Thoracic aorta (tissue), 2 donors: ENCODE data around the gene LRP2. TPM values are rescaled to one million over a fixed set of nuclear protein-coding genes. Genes with fewer than 3 reads are reported as not detected.

Source experiments
- ATAC-seq: fragments of 150-250 bp; one replicate; pipeline ENCODE4 v1.8.0; 2017; ENCODE audit warnings: low read depth; ENCODE audit not compliant: insufficient number of reproducible peaks, low FRiP score
- DNase-seq: peaks from one replicate; pipeline ENCODE4 v3.0.0-alpha.2; 2020; ENCODE audit warnings: low spot score
- H3K27ac ChIP-seq, 2 donors: fragments of 200-600 bp; sonication (generic); 1 replicate in 1 of 2; 2 replicates in 1 of 2; pipeline ENCODE4 v1.5.1; 2016; ENCODE audit warnings: mild to moderate bottlenecking in 2 of 2, moderate library complexity in 2 of 2
- H3K27me3 ChIP-seq: fragments of 200-600 bp; sonication (generic); replicated peaks from 2 replicates; pipeline ENCODE4 v1.6.0; 2016; ENCODE audit warnings: mild to moderate bottlenecking; ENCODE audit not compliant: insufficient read depth
- H3K36me3 ChIP-seq: fragments of 200-600 bp; sonication (generic); one replicate; pipeline ENCODE4 v1.5.1; 2016
- H3K4me1 ChIP-seq, 2 donors: fragments of 200-600 bp; sonication (generic); 1 replicate in 1 of 2; 2 replicates in 1 of 2; pipeline versions ENCODE4 v1.5.1 to v1.6.0; 2016; ENCODE audit warnings: low read depth in 2 of 2, mild to moderate bottlenecking in 1 of 2; ENCODE audit not compliant: control insufficient read depth in 1 of 2
- H3K4me3 ChIP-seq: fragments of 200-600 bp; sonication (generic); 2 replicates; pipeline ENCODE4 v1.5.1; 2016; ENCODE audit warnings: mild to moderate bottlenecking
- H3K9me3 ChIP-seq: fragments of 200-600 bp; sonication (generic); 2 replicates; pipeline ENCODE4 v1.5.1; 2016
- total RNA-seq, 2 donors: library from RNA; depleted of rRNA; stranded (reverse); fragments of >200 nt; gene quantifications; one replicate each; pipeline versions ENCODE4 v1.1.0 to v1.2.3, GENCODE V29; 2016
- TF ChIP-seq, protein P1 (sequence below): fragments of 200-600 bp; sonication (generic); IDR thresholded peaks from one replicate; pipeline ENCODE4 v1.5.1; 2019; ENCODE audit warnings: antibody characterized with exemption

Gene LRP2
- total RNA-seq, 2 donors from 2014 or later: 0.07 to 0.14 TPM

DNA sequence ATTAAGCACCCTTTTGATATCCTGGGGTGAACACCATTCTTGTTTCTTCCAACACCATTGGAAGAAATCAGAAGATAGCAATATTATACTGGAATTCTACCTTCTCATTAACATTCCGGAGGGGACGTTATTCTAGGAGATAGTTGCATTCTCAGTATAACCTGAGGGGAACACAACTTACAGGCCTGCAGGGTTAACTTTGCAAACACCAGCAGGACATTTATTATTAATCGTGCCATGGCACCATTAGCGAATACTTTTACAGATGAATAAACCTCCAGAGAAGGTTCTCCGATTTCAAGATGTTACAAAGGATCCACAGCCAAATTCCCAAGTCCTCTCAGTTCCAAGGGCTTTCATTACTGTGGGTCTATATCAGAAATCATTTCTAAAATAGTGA lies 184.0 kb downstream of the LRP2 start:
- H3K9me3 ChIP-seq: no peaks in the 10 kb centered on the region
- no peaks in the 10 kb centered on the region for H3K4me1 ChIP-seq
- H3K36me3 ChIP-seq: no peaks in the 10 kb centered on the region
- no peak for DNase-seq
- TF ChIP-seq, protein P1, sequence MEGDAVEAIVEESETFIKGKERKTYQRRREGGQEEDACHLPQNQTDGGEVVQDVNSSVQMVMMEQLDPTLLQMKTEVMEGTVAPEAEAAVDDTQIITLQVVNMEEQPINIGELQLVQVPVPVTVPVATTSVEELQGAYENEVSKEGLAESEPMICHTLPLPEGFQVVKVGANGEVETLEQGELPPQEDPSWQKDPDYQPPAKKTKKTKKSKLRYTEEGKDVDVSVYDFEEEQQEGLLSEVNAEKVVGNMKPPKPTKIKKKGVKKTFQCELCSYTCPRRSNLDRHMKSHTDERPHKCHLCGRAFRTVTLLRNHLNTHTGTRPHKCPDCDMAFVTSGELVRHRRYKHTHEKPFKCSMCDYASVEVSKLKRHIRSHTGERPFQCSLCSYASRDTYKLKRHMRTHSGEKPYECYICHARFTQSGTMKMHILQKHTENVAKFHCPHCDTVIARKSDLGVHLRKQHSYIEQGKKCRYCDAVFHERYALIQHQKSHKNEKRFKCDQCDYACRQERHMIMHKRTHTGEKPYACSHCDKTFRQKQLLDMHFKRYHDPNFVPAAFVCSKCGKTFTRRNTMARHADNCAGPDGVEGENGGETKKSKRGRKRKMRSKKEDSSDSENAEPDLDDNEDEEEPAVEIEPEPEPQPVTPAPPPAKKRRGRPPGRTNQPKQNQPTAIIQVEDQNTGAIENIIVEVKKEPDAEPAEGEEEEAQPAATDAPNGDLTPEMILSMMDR: no peak
- no peak for ATAC-seq
- no peaks in the 10 kb centered on the region for H3K27me3 ChIP-seq
- H3K4me3 ChIP-seq: no peak overlapping the region
- no peak overlapping the region for H3K27ac ChIP-seq

DNA sequence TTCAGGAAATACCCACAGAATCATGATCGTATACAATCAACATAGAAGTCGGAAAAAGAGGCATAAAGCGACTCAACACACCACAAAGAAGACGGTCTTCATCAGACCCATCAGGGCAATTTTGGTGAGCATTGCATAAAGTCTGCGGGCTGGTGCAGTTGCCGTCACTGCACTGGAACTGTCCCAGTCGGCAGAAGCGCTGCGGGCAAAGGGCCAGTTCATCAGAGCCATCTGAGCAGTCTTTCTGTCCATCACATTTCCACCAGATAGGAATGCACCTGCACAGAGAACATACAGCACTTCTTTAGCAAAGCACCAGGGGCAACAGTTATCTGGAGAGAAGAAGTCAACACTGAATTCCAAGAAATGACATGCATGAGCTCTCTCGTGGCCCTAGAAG lies 187.2 kb downstream of the LRP2 start:
- H3K27ac ChIP-seq: no peak overlapping the region
- H3K36me3 ChIP-seq: no peaks in the 10 kb centered on the region
- H3K4me3 ChIP-seq: no peak overlapping the region
- H3K27me3 ChIP-seq: no peaks in the 10 kb centered on the region
- H3K9me3 ChIP-seq: no peaks in the 10 kb centered on the region
- DNase-seq: no peak
- H3K4me1 ChIP-seq: no peaks in the 10 kb centered on the region
- TF ChIP-seq, protein P1: no peak
- ATAC-seq: no peak

DNA sequence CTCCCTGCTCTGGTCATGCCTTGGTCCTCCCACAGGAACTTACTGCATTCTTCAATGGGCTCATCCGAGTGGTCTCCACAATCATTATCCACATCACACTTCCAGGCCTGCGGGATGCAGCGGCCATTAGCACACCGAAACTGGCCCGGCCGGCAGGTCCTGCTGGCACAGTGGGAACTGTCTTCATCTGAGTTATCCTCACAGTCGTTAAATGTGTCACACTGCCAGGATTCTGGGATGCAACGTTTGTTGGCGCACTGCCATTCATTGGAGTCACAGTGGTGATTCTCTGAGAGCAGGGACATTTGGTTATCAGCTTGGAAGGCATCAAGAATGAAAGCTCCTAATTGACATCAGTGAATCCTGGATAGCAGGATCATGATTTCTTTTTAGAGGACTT lies 188.5 kb downstream of the LRP2 start:
- Histone ChIP-seq H3K27ac (no peak overlapping the region), H3K36me3 (no peaks in the 10 kb centered on the region), H3K9me3 (no peaks in the 10 kb centered on the region), H3K27me3 (no peaks in the 10 kb centered on the region), H3K4me1 (no peaks in the 10 kb centered on the region), H3K4me3 (no peak overlapping the region)
- TF ChIP-seq, protein P1: no peak
- no peak for ATAC-seq
- DNase-seq: no peak

DNA sequence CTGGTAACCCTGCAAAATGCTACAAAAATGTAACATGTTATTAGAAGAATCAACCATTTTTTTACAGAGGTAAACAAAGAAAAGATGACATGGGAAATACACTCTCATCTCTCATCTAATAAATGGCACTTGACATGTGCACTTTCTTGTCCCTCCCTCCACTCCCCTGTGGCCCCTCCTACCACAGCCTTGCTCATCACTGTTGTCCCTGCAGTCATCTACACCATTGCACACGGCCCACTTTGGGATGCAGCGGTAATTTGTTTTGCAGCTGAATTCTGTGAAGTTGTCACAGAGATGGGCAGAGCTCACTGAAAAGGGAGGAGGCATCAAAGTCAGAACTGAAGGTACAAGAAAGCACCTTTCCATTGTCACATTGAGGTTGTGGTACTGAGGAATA lies 189.4 kb downstream of the LRP2 start:
- no peak overlapping the region for H3K27ac ChIP-seq
- DNase-seq (no peak), ATAC-seq (no peak)
- no peaks in the 10 kb centered on the region for H3K9me3 ChIP-seq
- TF ChIP-seq, protein P1: no peak
- no peaks in the 10 kb centered on the region for H3K27me3 ChIP-seq
- no peak overlapping the region for H3K4me3 ChIP-seq
- no peaks in the 10 kb centered on the region for H3K36me3 ChIP-seq
- no peaks in the 10 kb centered on the region for H3K4me1 ChIP-seq

DNA sequence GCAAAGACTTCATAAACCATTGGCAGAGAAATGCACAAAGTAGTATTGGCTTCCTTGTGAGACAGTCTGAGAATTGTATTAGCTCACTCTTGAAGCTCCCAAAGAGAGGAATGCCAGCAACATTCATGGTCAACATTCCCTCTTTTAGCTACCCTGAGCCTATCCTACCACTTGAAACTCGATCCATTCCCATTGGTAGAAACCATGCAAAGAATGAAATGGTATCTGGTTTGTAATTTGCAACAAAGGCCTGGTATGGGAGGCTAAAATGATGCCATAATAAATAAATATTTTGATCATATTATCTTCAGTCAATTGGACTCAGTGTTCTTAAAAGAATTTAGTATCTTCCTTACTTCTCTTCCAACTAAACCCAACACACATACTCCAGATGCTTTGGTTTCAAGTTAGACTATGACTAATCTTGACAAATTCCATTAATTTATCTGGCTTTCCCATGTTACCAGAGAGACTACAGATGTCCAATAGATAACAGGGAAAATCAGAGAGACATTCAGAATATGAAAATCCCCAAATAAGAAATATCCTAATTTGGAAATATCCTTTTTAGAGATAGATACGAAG lies 190.1 kb downstream of the LRP2 start:
- TF ChIP-seq, protein P1: no peak
- Histone ChIP-seq H3K36me3 (no peaks in the 10 kb centered on the region), H3K9me3 (no peaks in the 10 kb centered on the region), H3K4me1 (no peaks in the 10 kb centered on the region), H3K4me3 (no peak overlapping the region), H3K27ac (no peak overlapping the region), H3K27me3 (no peaks in the 10 kb centered on the region)
- no peak for ATAC-seq
- DNase-seq: no peak
